GDM1 (cell line): ENCODE data around the gene CARMIL1.

Source experiments
- DNase-seq: peaks from one replicate; lab custom pipeline; 2025; lab: John Stamatoyannopoulos, UW

CARMIL1 gene

DNA sequence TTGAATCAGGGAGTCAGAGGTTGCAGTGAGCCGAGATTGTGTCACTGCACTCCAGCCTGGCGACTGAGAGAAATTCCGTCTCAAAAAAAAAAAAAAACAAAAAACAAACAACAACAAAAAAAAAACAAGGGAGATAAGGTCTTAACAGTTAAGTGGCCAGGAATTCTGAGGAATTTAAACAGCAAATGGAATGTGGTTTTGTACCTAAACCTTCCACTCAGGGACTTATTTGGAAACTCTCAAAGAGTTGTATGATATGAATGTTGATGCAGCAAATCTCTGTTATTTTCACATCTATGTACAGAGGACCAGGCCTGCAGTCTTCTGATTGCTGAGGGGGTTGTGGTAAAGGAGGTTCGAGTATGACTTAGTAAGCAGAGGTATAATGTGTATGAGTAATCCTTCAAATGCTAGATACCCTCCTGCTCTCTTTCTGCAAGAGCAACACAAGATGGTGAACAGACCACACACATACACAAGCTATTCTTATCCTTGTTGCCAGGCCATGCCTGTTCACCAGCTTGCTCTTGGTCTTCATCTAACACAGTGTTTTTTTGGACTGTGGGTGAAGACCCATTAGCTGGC, 197.9 kb downstream of the CARMIL1 start:
- no peak for DNase-seq

DNA sequence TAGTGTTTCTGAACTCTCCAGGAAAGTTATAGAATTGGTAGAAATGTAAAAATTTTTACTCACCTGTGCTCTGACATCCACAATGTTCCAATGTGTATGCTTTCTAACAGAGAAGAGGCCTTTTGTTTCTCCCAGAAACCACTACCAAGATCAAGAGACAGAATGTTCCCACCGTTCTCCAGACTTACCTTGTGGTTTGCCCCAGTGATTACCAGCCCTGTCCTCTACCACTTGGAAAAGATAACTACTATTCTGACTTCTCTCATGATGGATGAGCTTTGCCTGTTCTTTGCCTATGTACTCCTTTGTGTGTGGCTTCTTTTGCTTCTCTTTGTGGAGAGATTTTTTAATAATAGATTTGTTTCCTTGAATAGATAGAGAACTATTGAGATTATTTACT, 199.8 kb downstream of the CARMIL1 start:
- DNase-seq = no peak

DNA sequence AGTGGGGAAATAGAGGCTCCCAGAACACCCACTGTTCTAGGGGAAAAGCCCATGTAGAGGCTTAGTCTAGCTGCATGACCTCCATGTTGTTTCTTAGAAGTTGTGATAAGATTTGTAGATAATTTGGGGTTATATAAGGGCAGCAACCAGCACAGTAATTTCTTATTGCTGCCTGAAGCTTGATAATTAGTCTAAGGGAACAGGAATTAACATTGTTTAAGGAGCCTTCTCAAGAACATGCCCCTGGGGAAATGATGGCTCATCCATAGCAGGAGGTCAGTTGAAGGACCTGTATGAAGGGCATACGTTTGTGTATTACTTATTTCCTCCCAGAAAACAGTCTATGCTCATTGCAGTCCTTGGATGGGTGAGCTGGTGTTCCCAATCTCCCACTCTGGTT, 202.1 kb downstream of the CARMIL1 start:
- no peak for DNase-seq

DNA sequence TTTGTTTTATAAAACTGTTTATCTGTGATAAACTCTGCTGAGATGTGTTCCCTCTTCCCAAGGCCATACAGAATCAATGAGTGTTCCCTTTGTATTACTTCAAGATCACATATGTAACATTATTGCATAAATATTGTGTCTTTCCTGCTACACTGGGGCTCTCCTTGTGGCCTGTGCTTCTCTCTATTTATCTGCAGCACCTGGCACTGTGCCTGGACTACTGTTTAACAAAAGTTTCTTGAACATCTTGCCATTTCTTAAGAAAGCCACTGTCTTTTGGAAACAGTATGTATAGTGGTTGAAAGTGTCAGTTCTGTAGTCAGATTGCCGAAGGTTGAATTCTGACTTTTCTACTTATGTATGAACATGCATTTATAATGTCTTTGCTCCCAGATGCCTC, 203.8 kb downstream of the CARMIL1 start:
- DNase-seq = no peak

GRCh38 chr6:25483943-25484342, 204.8 kb downstream of the CARMIL1 start:
- no peak for DNase-seq

- no peak for DNase-seq
Measured at GRCh38 chr6:25484900-25485299, 205.7 kb downstream of the CARMIL1 start.

DNA sequence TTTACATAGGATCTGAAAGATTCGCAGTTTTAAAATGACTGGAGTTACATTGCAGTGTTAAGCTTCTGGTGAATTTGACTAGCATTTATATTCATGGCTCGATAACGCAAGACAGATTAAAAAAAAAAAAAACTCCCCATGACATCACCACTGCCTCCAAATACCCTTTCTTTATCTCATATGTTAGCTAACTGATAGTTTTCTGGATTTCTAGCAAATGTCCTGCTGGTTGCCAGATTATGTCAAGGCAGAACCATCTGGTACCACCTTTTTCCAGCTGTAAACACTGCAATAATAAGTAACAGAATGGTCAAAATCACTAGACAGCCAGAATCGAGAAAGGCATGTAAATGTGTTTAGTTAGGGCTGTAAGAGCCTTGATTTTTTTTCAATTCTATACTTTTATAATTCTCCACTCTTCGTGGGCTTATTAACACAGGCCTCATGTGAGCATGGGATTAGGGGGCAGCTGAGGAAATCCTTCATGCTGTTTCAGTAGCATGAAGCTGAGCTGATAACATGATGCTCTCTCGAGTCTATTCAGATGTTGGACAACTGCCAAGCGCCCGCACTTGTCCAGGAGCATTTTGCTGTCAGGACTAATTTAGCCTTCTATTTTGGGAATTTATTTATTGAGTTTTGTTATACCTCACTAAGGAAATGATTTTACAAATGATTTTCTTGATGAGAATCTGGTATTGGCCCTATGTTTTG, 206.8 kb downstream of the CARMIL1 start:
- no peak for DNase-seq

GRCh38 chr6:25486550-25486949, 207.4 kb downstream of the CARMIL1 start:
- no peak for DNase-seq

DNA sequence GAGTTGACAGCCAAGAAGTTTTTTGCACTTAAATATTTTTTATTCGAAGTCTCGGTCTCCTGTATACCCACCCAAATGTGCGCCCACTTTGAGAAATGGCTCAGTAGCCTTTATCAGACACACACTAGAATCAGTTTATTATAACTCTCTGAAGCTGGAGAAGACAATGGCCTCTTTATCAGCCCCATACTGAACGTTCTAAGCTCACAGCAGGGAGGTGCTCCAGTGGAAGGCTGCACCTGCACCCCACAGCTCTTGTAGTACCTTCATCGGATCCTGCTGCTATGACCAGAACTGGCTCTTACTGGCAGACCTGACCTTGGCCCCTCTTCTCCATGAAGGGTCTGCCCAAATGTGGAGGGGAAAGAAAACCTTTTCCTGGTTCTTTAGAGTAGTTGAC, 207.8 kb downstream of the CARMIL1 start:
- DNase-seq = no peak

DNA sequence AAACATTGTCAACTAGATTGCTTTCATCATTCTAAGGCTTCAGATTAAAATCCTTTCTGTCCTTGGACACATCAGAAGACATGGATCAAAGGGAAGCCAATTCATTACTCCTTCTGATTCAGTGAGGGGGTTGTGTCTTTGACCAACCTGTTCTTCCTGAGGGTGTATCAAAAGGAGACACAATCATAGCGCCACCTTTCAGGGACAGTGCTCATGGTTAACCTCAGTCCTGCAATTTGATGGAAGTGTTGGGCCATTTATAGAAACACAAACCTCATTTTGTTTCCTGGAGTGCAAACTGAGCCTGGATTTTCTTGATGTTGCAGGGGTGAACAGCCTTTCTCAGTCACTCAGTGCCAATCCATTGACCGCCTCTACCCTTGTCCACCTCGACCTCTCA, 209.0 kb downstream of the CARMIL1 start:
- DNase-seq = no peak

GRCh38 chr6:25489399-25489798, 210.2 kb downstream of the CARMIL1 start:
- DNase-seq = no peak

DNA sequence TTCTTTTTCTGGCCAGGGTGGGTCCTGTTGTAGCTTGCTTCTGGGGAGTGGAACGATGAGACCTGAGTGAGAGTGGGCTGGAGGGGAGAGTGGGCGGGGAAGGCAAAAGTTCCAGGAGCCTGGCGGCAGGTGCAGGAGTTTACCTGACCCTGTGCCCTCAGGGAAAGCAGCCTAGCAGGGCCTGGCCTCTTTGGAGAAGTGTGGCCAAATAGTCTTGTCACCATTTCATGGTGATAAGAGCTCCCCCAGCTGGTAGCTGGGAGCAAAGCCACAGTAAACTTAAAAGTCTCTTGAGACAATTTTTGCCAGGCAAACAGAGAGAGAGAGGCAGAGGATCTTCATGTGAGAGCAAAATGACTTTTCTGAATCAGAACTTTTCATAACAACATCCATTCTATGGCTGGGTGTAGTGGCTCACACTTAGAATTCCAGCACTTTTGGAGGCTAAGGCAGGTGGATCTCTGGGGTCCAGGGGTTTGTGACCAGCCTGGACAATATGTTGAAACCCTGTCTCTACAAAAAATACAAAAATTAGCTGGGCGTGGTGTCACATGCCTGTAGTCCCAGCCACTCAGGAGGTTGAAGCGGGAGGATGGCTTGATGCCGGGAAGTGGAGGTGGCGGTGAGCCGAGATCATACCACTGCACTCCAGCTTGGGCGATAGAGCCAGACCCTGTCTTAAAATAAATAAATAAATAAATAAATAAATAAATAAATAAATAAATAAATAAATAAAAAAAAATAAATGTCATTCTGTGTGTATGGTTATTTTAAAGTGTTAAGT, 211.0 kb downstream of the CARMIL1 start:
- peak; percentile 63 for DNase-seq

DNA sequence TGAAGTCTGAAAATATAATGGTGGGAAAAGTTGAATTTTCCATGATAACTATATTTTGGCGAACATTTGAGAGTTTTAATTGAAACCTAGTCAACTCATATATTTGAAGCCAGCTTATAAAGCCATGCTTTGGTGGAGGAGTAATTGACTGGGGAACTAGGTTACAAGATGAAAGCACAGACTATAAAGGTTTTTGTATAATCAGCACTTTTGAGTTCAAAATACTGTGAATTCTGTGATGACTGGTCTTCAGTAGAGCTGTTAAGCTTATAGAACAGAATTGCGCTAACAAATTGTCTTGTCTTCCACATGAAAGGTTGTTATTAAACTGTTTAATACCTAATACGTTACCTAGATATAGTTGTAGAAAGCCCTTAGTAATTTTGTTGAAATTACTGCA, 213.8 kb downstream of the CARMIL1 start:
- DNase-seq = no peak

GRCh38 chr6:25494469-25494868, 215.3 kb downstream of the CARMIL1 start:
- no peak for DNase-seq

DNA sequence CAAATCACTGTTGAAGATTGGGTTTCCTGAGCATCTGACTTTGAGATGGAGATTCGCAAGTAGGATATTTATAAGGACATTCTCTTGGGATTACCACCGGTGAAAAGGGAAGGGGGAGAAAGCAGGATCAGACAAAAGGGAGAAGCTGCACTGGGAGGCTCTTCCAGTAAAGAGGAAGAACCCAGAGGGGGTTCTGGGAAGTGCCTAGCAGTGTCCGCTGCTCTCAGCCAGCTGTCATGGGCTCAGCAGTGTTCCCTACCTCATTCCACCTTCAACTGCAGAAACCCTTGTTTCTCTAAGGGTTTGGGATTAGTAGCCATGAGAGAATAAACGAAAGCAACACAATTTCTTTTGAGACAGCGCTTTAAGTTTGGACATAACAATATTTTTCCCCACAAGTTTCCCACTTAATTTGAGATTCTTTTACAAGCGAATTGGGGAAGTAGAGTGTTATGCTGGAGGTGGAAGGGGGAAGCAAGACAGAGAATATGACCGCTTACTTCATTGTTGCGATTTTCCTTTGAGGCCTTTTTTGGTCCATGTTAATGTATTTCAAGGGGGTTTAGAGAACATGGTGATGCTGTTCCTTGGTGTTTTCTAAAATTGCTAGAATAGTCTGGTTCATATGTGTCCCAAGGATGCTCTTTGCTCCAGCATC, 218.3 kb downstream of the CARMIL1 start:
- no peak for DNase-seq

DNA sequence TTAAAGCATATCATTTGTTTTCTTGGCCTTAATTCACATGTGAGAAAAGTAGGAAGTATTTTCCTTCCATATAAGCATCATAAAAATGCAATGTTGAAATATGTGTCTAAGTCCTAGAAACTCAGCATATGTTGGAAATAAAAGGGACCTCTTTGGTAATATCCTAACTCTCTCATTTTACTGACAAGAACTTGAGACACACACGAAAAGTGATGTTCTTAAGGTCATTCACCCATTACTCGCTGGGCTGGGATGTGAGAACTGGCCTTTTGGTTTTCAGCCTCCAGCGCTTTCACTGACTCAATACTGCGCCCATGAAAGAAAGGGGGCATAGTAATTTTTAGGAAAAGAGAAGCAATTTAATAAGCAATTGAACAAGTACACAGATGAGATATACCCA, 219.3 kb downstream of the CARMIL1 start:
- DNase-seq = no peak

GRCh38 chr6:25499615-25500235, 220.6 kb downstream of the CARMIL1 start:
- no peak for DNase-seq

DNA sequence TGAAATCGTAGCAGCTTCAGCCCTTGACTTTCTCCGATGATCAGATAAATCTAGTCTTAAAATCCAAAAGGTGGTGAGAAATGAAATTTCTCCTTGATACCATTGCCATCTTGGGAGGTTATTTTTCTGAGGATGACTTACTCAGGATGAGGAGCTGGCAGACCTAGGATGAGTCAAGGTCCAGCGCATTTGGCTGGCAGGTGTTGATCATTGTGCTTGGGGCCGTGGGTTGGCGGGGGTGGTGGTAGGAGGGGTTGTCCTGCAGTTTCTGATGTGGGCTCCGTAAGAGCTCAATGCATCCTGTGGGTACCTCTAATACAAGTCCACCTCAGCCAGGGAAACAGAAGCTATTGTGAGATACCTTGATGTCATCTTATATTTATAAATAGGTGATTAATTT, 224.5 kb downstream of the CARMIL1 start:
- no peak for DNase-seq

DNA sequence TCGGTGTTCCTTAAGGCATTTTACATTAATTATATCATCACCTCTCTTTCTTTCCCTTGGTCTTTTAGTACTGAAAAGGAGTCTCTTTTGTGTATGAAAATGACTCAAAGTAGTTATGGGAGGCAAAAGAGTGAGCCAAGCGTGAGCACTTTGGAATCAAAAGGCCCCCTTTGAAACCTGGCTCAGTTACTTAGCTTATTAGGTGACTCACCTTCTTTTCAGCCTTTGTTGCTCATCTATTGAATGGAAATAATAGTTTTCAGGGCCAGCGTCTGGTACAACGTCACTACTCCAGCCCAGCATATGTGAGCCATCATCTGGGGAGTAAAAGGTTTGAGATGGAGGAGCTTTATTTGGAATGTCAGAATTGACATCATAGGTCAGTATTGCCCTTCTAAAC, 225.5 kb downstream of the CARMIL1 start:
- no peak for DNase-seq

DNA sequence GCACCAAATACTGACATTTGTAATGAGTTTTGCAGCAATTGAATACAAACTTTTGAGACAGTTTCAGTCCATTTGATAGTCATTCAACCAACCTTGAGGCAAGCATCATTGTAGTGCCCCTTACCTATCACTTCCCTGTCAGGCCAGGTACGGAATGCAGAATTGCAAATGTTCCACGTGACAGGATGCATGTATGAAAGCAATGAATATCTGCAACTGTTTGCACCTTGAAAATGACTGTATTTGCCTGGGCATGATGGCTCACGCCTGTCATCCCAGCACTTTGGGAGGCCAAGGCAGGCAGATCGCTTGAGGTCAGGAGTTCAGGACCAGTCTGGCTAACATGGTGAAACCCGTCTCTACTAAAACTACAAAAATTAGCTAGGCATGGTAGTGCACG, 226.8 kb downstream of the CARMIL1 start:
- no peak for DNase-seq

DNA sequence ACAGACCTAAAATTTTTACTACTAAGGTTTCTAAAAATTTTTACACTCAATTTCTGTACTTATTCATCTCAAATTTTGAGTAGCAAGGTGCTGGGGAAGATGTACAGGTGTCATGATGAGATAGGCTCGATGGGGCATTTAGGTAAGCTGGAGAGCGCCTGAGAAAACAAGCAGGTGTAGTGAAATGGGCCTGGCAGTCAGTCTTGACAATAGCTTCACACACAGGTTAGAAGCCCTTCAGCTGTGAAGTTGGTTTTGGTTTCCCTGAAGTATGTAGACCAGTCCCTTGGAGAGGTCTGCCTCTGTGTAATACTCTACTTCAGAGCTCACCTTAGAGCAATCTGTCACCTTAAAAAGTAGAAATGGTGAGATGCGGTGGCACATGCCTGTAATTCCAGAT, 228.9 kb downstream of the CARMIL1 start:
- no peak for DNase-seq

DNA sequence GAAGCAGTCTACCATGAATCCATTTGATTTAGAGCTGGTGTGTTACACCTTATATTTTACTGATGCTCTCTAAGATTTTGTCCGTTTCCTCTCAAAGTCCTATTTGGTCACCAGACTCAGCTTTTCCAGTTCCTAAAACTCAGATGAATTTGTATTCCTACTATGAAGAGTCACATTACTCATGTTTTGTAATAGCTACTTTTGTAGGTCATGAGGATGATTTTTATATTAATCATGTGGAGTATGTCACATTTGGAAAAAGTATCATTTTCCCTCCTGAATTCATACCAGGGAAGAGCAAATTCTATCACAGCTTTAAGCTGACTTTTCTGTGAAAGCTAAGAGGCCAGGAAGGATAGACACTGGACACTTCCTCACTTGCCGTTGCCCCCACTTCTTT, 232.2 kb downstream of the CARMIL1 start:
- DNase-seq = no peak
